Ectodermal cell (in vitro differentiated cells): ENCODE measurements around the gene PARP8.

Source experiments
- H3K27ac ChIP-seq: 2 replicates; pipeline ENCODE4 v1.7.0; 2013; ENCODE audit warnings: mild to moderate bottlenecking, low read depth, low read length; ENCODE audit not compliant: insufficient read depth, poor library complexity, severe bottlenecking
- H3K27me3 ChIP-seq: 2 replicates; pipeline ENCODE4 v1.7.0; 2013; ENCODE audit warnings: mild to moderate bottlenecking, low read length; ENCODE audit not compliant: insufficient read depth, control insufficient read depth, poor library complexity, severe bottlenecking
- H3K36me3 ChIP-seq: one replicate; pipeline ENCODE4 v1.7.0; 2013; ENCODE audit warnings: low read length; ENCODE audit not compliant: control insufficient read depth, insufficient read depth
- H3K4me1 ChIP-seq: one replicate; pipeline ENCODE4 v1.7.0; 2013; ENCODE audit warnings: low read length; ENCODE audit not compliant: control insufficient read depth, insufficient read depth
- H3K4me3 ChIP-seq: 2 replicates; pipeline ENCODE4 v1.7.0; 2013; ENCODE audit warnings: low read depth, low read length, control low read depth; ENCODE audit not compliant: insufficient read depth
- H3K9me3 ChIP-seq: 2 replicates; pipeline ENCODE4 v1.7.0; 2013; ENCODE audit warnings: mild to moderate bottlenecking, low read length, moderate library complexity; ENCODE audit not compliant: control insufficient read depth
- WGBS, 2 experiments: methylation state at CpG; one replicate each; pipeline ENCODE4 v1.1.7; 2013; ENCODE audit warnings: missing lambda C conversion rate in 2 of 2; 5-methylcytosine and 5-hydroxymethylcytosine counted together

Gene PARP8

DNA sequence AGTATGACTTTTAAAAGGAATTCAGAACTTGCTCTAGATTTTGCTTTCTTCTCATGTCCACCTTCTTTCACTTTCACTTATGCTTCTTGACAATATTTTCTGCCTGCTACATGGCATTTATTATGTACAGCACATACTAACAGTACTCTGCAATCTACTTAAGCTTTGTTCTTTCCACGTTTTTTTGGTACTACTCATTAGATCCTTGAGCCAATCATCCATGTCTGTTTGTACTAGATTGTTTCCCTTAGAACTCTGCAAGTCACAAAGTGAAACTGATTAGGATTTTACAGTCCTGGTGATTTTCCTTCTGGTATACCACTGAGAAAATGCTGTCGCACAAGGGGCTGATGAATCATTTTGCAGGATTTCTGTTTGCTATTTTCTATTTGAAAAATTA, 78.3 kb downstream of the PARP8 start:
- Histone ChIP-seq H3K4me3 (no peak overlapping the region), H3K36me3 (no peaks in the 10 kb centered on the region), H3K27ac (no peak overlapping the region)

DNA sequence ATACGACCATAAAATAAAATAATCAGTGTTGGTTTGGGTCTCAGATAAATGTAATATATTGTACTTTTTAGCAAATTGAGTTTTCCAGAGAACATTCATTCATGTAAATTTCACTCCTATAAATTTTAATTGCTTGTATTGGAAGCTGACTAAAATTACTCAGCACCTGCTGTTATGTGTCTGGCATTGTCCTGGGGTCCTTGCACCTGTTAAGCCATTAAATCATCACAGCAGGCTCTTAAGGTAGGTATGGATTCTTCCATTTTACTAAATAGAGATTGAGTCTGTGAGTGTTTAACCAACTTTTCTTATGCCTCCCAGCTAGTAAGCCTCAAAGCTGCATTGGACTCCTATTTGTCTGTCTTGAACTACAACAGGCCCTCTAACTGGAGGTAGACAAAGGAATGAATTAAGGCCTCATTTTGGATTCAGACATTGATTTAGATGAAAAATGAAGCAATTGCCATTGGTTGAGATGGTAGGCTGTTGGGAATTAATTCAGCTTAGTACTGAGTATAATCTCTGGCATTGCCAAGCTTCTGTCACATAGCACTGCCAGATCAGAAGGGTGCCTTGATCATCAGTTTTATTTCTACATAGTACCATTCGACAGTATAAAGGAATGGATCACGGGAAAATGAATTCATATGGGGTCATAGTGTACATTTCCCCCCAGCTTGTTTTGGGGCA, 78.9 kb downstream of the PARP8 start:
- H3K4me1 ChIP-seq: peaks cover 4% of the 10 kb centered on the region
- WGBS, 2 experiments: 96 to 100% methylated on average over 2 of the region's 3 CpGs
- H3K27me3 ChIP-seq: no peaks in the 10 kb centered on the region
- no peak overlapping the region for H3K4me3 ChIP-seq
- H3K36me3 ChIP-seq: no peaks in the 10 kb centered on the region
- no peaks in the 10 kb centered on the region for H3K9me3 ChIP-seq
- H3K27ac ChIP-seq: no peak overlapping the region

More for the DNA sequence above, 78.3 kb downstream of the PARP8 start:
- Histone ChIP-seq H3K4me1 (peaks cover 4% of the 10 kb centered on the region), H3K9me3 (no peaks in the 10 kb centered on the region), H3K27me3 (no peaks in the 10 kb centered on the region)
- WGBS, 2 experiments: 86 to 91% methylated on average over 2 of the region's 2 CpGs

- no peaks in the 10 kb centered on the region for H3K36me3 ChIP-seq
- H3K27me3 ChIP-seq: no peaks in the 10 kb centered on the region
- H3K4me1 ChIP-seq: no peaks in the 10 kb centered on the region
- H3K4me3 ChIP-seq: no peak overlapping the region
- H3K27ac ChIP-seq: no peak overlapping the region
- H3K9me3 ChIP-seq: no peaks in the 10 kb centered on the region
- 95 to 96% methylated on average over 2 of the region's 2 CpGs for whole genome bisulfite sequencing, 2 experiments
These were observed 82.7 kb downstream of the PARP8 start for GRCh38 chr5:50749181-50749580.

DNA sequence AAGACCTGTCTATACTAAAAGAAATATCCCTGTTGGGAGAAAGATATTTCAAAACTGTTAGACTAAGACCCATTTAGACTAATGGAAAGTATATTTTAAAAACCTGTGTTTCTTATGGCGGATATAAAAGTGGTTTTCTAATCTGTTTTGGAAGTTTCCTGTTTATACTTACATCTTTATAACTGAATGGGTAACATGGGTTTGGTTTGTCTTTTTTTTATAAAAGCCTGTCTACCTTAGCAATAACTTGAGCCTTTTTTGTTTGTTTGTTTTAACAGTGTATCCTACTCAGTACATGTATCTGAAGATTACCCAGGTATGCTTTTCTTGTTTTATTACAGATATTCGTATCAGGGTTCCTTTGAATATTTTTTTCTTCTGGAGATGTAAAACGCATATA, 83.4 kb downstream of the PARP8 start:
- Histone ChIP-seq H3K9me3 (no peaks in the 10 kb centered on the region), H3K4me1 (no peaks in the 10 kb centered on the region), H3K4me3 (no peak overlapping the region), H3K36me3 (no peaks in the 10 kb centered on the region), H3K27me3 (no peaks in the 10 kb centered on the region), H3K27ac (no peak overlapping the region)
- WGBS, 2 experiments: 95 to 100% methylated on average over 2 to 3 of the region's 3 CpGs

DNA sequence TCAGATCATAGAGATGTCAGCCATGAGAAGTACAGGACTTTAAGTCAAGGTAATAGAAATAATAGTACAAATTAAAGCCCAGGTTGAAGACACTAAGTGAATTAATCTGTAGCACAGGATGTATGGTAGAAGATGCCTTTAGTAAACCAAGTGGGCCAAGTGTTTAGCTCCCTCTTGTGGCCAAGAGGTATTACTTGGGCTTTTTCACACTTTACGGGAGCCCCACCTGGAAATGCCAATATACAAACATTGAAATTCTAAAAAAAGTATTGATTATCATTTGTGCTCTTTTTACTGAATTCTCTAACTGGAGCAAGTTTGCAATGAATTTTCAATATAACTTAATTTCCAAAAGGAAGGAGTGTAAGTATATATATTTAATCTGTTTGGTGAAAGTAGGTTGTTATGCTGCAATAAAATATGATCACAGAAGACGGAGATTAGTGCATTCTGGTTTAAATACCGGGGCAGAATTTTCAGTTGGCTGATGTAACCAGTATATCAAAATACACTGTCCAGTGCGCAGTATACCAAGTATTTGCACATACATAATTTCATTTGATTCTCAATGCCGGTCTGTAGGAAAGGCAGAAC, 84.7 kb downstream of the PARP8 start:
- WGBS, 2 experiments: 83 to 91% methylated on average over 3 to 5 of the region's 5 CpGs
- no peak overlapping the region for H3K27ac ChIP-seq
- H3K9me3 ChIP-seq: no peaks in the 10 kb centered on the region
- no peaks in the 10 kb centered on the region for H3K27me3 ChIP-seq
- no peak overlapping the region for H3K4me3 ChIP-seq
- H3K4me1 ChIP-seq: no peaks in the 10 kb centered on the region
- H3K36me3 ChIP-seq: no peaks in the 10 kb centered on the region

- Histone ChIP-seq H3K4me3 (no peak overlapping the region), H3K9me3 (no peaks in the 10 kb centered on the region), H3K4me1 (no peaks in the 10 kb centered on the region), H3K27me3 (no peaks in the 10 kb centered on the region), H3K27ac (no peak overlapping the region), H3K36me3 (no peaks in the 10 kb centered on the region)
These were observed 86.4 kb downstream of the PARP8 start for GRCh38 chr5:50752800-50753199.

- Histone ChIP-seq H3K9me3 (no peaks in the 10 kb centered on the region), H3K27me3 (no peaks in the 10 kb centered on the region), H3K27ac (no peak overlapping the region), H3K4me3 (no peak overlapping the region), H3K4me1 (no peaks in the 10 kb centered on the region), H3K36me3 (no peaks in the 10 kb centered on the region)
- 80% methylated on average over 1 of the region's 1 CpG; no CpG with 5 or more reads in 1 of the 2 experiments for WGBS, 2 experiments
These were observed 93.3 kb downstream of the PARP8 start for GRCh38 chr5:50759526-50760270.

- Histone ChIP-seq H3K4me1 (no peaks in the 10 kb centered on the region), H3K4me3 (no peak overlapping the region), H3K27me3 (no peaks in the 10 kb centered on the region), H3K27ac (no peak overlapping the region), H3K9me3 (no peaks in the 10 kb centered on the region), H3K36me3 (no peaks in the 10 kb centered on the region)
These were observed 96.9 kb downstream of the PARP8 start for GRCh38 chr5:50763351-50763750.

- no peaks in the 10 kb centered on the region for H3K36me3 ChIP-seq
- no peaks in the 10 kb centered on the region for H3K9me3 ChIP-seq
- 86 to 92% methylated on average over 7 of the region's 7 CpGs for WGBS, 2 experiments
- no peaks in the 10 kb centered on the region for H3K4me1 ChIP-seq
- no peaks in the 10 kb centered on the region for H3K27me3 ChIP-seq
- H3K4me3 ChIP-seq: no peak overlapping the region
- no peak overlapping the region for H3K27ac ChIP-seq
These were observed 97.4 kb downstream of the PARP8 start for GRCh38 chr5:50763846-50764245.

DNA sequence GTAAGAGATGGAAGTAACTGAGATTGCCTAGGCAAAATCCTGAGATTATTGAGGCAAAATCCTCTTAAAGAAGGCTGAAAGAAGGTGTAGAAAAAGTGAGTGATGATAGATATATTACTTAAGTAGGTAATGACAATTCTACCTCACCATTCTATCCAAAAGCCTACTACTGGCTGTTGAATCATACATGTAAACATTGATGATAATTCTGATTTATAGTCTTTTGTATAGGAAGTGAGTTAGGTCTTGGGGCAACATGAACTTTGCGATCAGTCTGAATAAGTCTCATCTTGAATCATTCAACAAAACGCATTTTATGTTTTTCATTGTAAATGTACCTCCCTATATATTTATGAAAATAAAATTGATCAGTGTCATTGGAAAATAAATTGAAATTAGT, 99.6 kb downstream of the PARP8 start:
- H3K9me3 ChIP-seq: no peaks in the 10 kb centered on the region
- WGBS, 2 experiments: no CpG with 5 or more reads among the region's 2 CpGs
- H3K27me3 ChIP-seq: no peaks in the 10 kb centered on the region
- no peak overlapping the region for H3K27ac ChIP-seq
- H3K4me3 ChIP-seq: no peak overlapping the region
- H3K36me3 ChIP-seq: no peaks in the 10 kb centered on the region
- H3K4me1 ChIP-seq: no peaks in the 10 kb centered on the region
